Retinal pigment epithelial cell (primary cell): ENCODE results near the gene ACO1.
A peak's percentile ranks its signal among the peaks of the same experiment; 100 is the strongest.

ENCODE experiments used
- DNase-seq: peaks from one replicate; pipeline ENCODE4 v3.0.0-alpha.2; 2010; ENCODE audit warnings: low read depth
- H3K4me3 ChIP-seq: 2 replicates; pipeline ENCODE4 v1.5.1; 2011; ENCODE audit warnings: mild to moderate bottlenecking, low read length, control low read depth, moderate library complexity
- TF ChIP-seq, protein P1 (sequence below): conservative IDR thresholded peaks from 2 replicates; pipeline ENCODE4 v1.5.1; 2011; ENCODE audit warnings: low read depth, low read length, control low read depth, inconsistent platforms

Gene ACO1

DNA sequence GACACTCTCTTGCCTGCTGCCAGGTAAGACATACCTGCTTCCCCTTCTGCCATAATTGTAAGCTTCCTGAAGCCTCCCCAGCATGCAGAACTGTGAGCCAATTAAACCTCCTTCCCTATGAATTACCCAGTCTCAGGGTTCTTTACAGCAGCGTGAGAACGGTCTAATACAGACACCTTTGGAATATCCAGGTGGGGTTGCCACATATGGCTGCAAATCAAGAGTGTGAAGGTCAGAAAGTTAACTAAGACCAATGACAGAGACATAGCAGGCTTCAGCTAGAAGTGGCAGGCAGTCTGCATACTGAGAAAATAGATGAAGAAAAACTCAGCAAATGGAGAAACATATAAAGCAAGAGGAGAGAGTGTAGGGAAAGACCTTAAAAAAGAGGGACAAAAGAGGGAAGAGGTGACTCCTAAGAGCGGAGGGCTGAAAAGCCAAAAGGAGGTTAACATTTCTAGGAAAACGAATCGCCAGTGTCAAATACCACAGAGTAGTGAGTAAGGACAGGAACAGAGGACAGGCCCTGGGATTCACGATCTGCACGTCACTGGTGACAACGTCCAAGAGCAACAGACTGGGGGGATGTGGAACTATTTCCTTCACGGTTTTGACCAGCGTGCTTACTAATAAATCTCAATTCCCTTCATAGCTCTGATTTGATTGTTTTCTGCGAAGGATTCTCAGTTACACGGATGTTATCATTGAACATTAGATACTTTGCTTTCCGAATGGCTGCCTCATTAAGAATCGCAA lies 1.7 kb upstream of the ACO1 start:
- no peak overlapping the region for H3K4me3 ChIP-seq
- no peak for DNase-seq

DNA sequence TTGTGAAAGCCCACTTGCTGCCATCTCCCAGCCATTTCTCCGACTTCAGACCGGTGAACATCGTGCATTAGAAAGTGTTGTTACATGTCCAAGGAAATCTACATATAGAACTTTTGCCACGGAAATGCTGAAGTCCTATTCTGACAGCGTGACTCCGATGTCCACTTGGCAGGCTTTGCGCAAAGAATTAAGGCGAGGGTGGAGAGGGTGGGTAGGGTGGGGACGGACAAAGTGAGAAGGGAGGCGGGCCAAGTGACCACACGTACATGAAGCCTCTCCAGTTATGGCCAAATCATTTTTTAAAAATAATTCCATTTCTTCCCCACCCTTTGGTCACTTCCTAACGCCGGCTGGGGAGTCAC lies 460 bp upstream of the ACO1 start:
- peak overlapping the region; percentile 87 for H3K4me3 ChIP-seq
- DNase-seq = no peak
- TF ChIP-seq, protein P1, sequence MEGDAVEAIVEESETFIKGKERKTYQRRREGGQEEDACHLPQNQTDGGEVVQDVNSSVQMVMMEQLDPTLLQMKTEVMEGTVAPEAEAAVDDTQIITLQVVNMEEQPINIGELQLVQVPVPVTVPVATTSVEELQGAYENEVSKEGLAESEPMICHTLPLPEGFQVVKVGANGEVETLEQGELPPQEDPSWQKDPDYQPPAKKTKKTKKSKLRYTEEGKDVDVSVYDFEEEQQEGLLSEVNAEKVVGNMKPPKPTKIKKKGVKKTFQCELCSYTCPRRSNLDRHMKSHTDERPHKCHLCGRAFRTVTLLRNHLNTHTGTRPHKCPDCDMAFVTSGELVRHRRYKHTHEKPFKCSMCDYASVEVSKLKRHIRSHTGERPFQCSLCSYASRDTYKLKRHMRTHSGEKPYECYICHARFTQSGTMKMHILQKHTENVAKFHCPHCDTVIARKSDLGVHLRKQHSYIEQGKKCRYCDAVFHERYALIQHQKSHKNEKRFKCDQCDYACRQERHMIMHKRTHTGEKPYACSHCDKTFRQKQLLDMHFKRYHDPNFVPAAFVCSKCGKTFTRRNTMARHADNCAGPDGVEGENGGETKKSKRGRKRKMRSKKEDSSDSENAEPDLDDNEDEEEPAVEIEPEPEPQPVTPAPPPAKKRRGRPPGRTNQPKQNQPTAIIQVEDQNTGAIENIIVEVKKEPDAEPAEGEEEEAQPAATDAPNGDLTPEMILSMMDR = no peak

More for the DNA sequence above, 1.7 kb upstream of the ACO1 start:
- TF ChIP-seq, protein P1 = no peak

DNA sequence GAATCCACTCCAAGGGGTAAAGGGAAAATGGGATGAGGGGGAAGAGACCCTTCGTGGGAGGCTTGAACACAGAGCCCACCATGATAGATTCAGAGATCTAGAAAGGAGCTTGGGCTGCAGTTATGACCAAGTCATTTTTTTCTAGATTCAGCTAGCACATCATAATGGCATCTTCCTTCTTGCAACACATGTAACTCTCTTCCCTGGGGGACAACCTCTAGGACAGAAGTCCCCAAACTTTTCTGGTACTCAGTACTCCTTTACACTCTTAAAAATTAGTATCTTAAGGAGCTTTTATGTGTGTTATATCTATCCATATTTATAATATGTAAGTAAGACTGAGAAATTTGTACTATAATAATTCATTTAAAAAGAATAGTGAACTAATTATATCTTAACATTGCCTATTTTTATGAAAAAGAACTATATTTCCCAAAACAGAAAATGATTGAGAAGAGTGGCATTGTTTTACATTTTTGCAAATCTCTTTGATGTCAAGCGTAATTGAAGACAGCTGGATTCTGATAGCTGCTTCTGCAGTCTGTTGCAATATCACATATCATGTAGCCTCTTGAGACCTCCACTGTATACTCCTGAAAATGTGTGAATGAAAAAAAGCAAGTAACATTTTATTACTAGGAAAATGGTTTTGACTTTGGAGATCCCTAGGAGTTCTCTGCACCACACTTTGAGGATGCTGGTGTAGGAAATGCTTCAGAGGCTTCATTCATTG lies 875 bp downstream of the ACO1 start:
- TF ChIP-seq, protein P1 = no peak
- H3K4me3 ChIP-seq = peak overlapping the region; percentile 87
- DNase-seq = no peak

DNA sequence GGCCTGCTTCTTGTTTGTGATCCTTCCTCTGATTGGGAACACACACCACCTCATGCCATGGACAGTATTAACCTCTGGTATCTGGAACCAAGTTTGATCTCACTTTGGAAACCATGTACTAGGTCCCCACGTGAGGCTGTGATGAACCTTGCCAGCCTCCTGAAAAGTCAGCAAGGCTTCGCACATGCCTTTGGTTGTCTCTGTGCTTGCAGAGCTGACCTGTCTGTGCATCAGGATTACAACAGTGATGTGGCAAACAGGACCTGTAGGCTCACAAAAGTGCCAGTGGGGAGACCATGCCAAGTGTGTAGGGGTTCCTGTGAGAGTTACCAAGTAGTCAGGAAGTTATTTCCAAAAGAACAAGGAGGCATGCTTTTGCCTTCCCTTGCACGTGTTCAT lies 1.4 kb downstream of the ACO1 start:
- no peak for DNase-seq
- TF ChIP-seq, protein P1 = no peak
- no peak overlapping the region for H3K4me3 ChIP-seq

DNA sequence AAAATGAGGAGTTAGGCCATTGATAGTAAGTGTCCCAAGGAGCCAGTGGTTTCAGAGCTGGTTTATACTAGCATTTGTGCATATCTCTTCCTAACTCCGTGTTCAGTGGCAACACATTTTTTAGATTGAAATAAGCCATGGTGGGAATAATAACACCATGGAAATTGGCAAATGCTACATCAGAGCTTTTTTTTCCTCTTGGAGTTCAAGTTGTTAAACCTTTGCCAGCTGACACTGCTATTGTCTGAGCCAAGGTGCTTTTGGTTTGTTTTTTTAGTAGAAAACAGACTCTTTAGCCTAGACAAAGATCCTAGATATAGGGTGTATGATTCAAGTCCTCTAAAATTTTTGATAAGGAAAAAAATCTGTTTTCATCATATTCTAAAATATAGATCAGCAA lies 2.8 kb downstream of the ACO1 start:
- TF ChIP-seq, protein P1 = no peak
- DNase-seq = no peak
- no peak overlapping the region for H3K4me3 ChIP-seq

DNA sequence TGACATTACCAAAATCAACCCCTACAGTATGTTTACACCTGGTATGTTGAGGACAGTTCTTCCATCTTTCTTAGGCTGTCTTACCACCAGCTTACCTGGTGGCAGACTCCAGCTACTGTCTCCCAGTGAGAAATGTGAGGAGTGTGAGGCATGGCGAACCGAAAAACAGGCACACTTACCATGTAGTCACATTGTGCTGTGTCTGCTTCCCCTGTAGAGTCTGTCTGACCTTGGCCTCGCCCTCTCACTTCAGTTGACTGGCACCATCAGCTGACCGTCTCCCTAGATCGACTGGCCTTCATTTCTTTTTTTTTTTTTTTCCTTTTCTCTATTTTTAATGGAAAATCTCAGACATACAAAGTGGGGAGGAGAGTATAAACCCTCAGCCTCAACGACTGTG lies 4.9 kb downstream of the ACO1 start:
- DNase-seq = no peak
- H3K4me3 ChIP-seq = no peak overlapping the region
- TF ChIP-seq, protein P1 = no peak

DNA sequence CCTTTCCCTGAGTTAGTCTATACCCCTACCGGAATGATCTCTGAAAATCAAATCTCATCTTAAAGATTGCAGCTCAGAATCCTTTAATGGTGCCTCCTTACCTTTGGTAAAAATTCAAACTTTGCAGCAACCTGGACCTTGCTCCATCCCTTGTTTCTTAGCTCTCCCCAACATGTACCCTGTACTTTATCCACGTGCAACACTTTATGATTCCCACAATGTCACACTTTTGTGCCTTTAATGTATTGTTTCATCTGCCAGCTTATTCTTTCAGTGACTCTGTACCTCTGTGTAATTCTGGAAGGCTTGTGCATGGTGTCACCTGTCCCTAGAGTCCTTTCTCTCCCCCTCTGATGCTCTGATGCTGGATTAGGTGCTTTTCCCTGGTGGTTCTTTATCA lies 9.5 kb downstream of the ACO1 start:
- DNase-seq = no peak
- no peak overlapping the region for H3K4me3 ChIP-seq
- TF ChIP-seq, protein P1 = no peak
